HEK293 (cell line): ENCODE data around the gene PLAAT5.

ENCODE experiments used
- CTCF ChIP-seq: fragments of 450-650 bp; formaldehyde crosslinking; IDR thresholded peaks from 2 replicates; pipeline ENCODE4 v1.5.1; 2016; ENCODE audit warnings: missing biosample characterization, missing genetic modification characterization
- ZNF146 ChIP-seq: fragments of 450-650 bp; formaldehyde crosslinking; IDR thresholded peaks from 2 replicates; pipeline ENCODE4 v1.5.1; 2016; ENCODE audit warnings: missing biosample characterization, missing genetic modification characterization

- TF ChIP-seq CTCF (tag by site-specific recombination) (no peak), ZNF146 (tag by site-specific recombination) (no peak)
These were observed 27.6 kb upstream of the PLAAT5 start for GRCh38 chr11:63518548-63518947.
